OCI-LY1 (cell line): ENCODE data around the gene AFF1.

Experiments used
- EZH2 ChIP-seq: fragments of 200-600 bp; sonication (generic), shearing (Covaris generic); IDR thresholded peaks from 2 replicates; pipeline ENCODE4 v1.8.0; 2017; ENCODE audit warnings: borderline replicate concordance, mixed run types, mild to moderate bottlenecking, antibody characterized with exemption, low read length, moderate library complexity, mixed read lengths
- TF ChIP-seq, protein P1 (sequence below): fragments of 200-600 bp; sonication (generic), shearing (Covaris generic); IDR thresholded peaks from 2 replicates; pipeline ENCODE4 v1.5.1; 2017; ENCODE audit warnings: mild to moderate bottlenecking, antibody characterized with exemption, low read length, moderate library complexity, mixed read lengths

DNA sequence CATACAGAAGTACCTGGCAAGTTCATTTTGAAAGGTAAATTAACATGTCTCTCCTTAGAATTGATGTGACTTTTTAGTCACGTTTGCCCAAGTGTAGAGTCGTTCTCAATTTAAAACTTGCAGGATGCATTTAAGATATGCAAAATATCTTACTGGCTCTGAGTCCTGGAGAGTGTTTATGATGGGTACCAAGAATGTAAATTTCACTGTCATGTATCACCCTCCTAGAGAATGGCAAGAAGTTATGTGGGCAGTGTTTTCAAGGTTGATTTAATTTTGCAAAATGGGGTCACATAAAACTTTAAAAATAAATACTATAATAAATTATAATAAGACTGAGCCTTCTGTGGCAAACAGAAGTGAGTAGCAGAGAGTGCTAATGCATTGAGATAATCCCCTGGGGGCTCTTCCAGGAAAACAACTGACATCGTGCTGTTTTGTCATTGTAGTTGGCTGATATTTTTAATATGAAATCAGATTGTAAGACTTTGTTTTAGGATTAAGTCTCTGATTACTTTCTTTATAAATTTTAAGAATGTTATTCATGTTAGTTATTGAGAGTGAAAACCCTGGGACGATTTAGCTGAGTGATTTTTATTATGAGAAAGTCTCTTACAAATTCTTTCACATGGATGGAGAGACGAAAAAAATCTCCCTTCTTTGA lies 103.0 kb downstream of the AFF1 start:
- TF ChIP-seq, protein P1, sequence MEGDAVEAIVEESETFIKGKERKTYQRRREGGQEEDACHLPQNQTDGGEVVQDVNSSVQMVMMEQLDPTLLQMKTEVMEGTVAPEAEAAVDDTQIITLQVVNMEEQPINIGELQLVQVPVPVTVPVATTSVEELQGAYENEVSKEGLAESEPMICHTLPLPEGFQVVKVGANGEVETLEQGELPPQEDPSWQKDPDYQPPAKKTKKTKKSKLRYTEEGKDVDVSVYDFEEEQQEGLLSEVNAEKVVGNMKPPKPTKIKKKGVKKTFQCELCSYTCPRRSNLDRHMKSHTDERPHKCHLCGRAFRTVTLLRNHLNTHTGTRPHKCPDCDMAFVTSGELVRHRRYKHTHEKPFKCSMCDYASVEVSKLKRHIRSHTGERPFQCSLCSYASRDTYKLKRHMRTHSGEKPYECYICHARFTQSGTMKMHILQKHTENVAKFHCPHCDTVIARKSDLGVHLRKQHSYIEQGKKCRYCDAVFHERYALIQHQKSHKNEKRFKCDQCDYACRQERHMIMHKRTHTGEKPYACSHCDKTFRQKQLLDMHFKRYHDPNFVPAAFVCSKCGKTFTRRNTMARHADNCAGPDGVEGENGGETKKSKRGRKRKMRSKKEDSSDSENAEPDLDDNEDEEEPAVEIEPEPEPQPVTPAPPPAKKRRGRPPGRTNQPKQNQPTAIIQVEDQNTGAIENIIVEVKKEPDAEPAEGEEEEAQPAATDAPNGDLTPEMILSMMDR, result no peak
- TF ChIP-seq EZH2, result no peak
